ENCODE results near the gene N4BP2L2.

GRCh38 chr13:32408296-32409000 is 130.1 kb downstream of the N4BP2L2 start:
- no peak for TF ChIP-seq CTCF (conservative IDR thresholded peaks at IDR 0.05)
- no peak for TF ChIP-seq ZFX (IDR thresholded peaks at IDR 0.05)
